CD4-positive, alpha-beta T cell treated with Interleukin-15 for 4 hours (primary cell): Measurements from ENCODE around the gene CFAP61.
"Not testable (repeated sequence)": the region's sequence is repeated elsewhere in the genome, so short reads cannot be mapped to it uniquely, and the experiment has no call there.

Experiments used
- DNase-seq: peaks from one replicate; pipeline ENCODE4 v3.0.0-alpha.2; 2020; ENCODE audit warnings: low spot score

The CFAP61 gene

DNA sequence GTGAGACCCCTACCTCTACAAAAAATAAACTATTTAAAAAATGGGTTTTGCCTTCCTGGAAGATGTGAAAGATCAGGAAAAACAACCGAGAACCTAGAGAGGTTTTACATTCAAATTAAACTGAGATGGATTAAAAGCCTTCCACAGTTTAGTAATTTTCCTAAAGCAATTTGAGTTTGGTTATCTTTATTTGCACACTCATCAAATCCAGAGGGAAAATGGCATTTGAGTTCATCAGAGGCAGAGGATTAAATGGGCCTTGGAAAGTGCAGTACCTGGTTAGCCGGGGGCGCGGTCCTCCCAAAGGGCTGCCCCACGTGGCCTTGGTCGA, 158.6 kb downstream of the CFAP61 start:
- DNase-seq, result no peak

DNA sequence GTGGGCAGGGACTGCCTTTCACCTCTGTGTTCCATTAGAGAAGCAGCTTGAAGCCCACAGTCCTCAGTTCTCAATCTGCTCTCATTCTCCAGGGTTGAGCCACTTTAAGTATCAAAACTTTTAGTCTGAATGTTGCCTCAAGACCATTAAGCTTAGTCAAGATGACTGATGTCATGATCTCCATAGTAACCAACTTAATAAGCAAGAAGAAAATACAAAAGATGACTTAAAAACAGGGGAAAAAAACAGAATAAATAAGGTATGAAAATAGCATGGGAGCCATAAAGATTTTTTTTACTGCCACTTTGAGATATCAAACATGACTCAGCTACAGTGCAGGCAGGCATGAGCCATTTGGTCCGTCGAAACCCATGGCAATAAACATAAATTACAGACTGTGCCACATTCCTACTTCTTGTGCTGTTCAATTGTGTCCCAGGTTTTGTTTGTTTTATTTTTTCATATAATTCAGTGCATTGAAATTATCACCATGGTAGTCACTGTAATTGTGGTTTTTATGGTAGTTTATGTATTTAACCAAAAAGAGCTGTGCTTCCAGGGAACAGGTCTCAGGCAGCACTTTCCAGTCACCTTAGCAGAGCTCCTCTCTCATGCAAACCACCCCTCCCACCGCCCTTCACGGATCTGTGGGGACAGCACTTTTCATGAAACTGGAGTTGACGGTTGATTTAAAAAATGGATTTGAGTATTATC, 159.1 kb downstream of the CFAP61 start:
- DNase-seq, result no peak

- no peak for DNase-seq
Measured at GRCh38 chr20:20211988-20212518, 159.7 kb downstream of the CFAP61 start.

DNA sequence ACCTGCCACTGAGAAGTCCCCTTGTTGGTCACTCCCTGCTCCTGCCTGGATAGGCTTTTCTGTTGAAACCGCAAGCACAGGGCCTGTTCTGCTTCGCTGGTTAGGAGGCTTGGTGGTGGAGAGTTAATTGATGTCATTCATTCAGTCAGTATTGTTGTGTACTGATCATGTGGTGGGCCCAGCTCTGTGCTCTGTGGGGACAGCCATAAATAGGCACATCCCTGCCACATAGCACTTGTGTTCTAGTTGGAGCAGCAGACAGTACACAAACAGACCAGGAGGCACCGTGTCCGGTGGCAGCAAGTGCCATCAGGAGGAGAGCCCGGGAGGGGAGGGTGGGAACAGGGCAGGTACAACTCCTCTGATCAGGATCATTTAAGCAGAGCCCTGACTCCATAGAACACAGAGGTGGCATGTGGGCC, 160.4 kb downstream of the CFAP61 start:
- no peak for DNase-seq

- no peak for DNase-seq
Measured at GRCh38 chr20:20213526-20214121, 161.3 kb downstream of the CFAP61 start.

DNA sequence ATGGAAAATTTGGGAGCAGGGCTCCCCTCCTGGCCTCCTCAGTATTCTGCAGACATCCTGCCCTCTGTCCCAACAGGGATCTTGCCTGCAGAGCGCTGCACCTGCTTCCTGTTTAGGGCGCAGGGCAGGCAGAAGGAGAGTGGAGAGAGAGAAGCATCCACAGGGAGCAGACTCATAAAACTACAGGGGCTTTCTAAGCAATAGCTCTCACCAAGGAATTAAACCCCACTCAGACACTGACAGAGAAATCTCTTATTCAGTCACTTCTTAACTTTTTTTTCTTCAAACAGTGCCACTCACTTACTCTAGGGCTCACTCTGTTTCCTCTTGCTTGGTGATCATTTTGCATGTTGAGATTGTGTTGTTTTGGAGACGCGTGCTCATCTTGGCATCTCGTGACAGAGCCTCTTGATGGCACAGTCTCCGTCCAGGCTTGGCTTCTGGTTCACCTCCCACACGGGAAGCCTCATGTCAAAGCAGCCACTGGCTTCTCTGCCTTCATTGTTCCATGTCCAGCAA, 162.5 kb downstream of the CFAP61 start:
- DNase-seq, result no peak

DNA sequence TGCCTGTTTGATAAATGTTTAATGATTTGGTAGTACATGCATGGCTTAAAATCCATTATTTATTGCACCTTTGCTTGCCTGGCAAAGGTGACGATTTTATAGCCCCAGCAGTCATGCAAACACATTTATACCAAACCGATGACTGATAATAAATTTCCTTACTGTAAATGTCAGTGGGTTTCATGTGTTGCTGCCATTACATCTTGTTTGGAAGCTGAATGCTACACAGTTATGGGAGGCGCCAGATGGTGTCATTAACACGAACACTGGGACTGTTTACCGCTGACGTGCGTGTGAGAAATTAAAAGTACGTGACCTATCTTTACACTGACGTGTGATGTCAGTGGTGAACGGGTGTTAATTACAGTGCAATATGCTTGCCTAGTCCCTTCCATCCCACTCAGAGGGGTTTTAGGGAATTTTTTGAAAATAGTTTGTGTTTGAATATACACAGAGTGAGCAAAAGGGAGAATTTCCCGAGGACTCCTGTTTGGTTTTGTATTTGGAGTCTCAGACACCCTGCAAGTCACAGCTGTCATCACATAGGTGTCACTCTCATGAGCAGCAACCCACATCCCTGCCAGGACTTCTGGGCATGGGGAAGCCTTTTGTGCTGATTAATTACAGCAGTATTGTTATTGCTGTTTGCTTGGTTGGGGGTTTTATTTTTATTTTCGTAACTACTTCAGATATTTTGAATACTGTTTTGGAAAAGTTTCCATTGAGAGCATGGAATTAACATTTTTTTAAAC, 163.8 kb downstream of the CFAP61 start:
- no peak for DNase-seq

- DNase-seq, result no peak
Measured at GRCh38 chr20:20216941-20217340, 164.6 kb downstream of the CFAP61 start.

GRCh38 chr20:20217621-20218020, 165.3 kb downstream of the CFAP61 start:
- DNase-seq, result no peak

DNA sequence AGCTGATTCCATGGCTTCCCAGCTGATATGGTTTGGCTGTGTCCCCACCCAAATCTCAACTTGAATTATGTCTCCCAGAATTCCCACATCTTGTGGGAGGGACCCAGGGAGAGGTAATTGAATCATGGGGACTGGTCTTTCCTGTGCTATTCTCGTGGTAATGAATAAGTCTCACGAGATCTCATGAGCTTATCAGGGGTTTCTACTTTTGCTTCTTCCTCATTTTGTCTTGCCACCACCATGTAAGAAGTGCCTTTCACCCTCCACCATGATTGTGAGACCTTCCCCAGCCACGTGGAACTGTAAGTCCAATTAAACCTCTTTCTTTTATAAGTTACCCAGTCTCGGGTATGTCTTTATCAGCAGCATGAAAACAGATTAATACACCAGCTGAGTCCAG, 165.8 kb downstream of the CFAP61 start:
- not testable (repeated sequence) for DNase-seq

- no peak for DNase-seq
Measured at GRCh38 chr20:20219016-20219415, 166.7 kb downstream of the CFAP61 start.

GRCh38 chr20:20220134-20220533, 167.8 kb downstream of the CFAP61 start:
- DNase-seq, result no peak

GRCh38 chr20:20223981-20224380, 171.6 kb downstream of the CFAP61 start:
- DNase-seq, result no peak

- DNase-seq, result no peak
Measured at GRCh38 chr20:20224806-20225205, 172.5 kb downstream of the CFAP61 start.

DNA sequence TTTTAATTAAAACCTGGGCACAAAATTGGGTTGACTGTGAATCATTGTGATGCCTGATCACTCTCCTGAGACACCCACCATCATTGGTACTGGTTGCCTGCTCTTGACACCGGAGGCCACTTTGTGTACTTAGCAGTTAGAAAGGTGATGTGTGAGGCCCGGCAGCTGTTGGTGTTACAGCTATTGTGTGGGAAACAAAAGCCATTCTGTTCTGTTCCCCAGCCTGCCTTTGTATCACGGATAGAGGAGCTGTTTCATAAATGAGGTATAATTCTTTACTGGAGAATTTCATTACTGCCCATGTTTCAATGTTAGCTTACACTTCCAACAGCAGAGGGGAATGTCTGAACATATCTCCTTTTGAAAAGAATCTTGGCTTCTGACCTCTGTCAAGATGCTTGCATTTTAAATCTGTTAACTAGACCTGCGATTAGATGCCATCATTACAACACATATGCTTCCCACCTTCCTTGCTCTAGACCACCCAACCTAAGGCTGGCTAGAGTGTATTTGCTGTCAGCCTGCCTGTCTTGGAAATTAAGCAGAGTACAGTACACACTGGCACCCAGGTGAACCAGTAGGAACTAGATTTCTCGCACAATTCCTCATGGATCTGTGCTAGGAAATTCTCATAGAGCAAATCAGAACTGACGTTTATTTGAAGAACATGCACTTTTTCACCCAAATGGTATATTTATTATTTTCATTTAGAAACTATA, 173.2 kb downstream of the CFAP61 start:
- DNase-seq, result no peak

DNA sequence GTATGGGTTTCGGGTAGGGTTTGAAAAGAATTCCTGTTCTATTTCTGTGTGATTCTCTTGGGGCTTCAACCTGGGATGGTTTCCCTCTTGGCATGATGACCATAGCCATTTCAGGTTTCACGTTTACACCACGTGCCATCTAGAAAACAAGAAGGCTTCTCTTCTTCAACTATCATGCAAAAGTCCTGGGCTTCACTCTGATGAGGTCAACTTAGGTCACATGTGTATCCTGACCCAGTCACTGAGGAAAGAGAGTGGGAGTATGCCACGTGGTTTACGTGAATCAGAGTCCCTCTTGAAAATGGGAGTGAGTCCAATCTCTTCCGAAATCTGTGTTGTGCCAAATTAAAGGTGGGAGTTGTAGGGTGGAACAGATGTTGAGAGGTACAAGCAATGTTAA, 174.2 kb downstream of the CFAP61 start:
- DNase-seq, result no peak

DNA sequence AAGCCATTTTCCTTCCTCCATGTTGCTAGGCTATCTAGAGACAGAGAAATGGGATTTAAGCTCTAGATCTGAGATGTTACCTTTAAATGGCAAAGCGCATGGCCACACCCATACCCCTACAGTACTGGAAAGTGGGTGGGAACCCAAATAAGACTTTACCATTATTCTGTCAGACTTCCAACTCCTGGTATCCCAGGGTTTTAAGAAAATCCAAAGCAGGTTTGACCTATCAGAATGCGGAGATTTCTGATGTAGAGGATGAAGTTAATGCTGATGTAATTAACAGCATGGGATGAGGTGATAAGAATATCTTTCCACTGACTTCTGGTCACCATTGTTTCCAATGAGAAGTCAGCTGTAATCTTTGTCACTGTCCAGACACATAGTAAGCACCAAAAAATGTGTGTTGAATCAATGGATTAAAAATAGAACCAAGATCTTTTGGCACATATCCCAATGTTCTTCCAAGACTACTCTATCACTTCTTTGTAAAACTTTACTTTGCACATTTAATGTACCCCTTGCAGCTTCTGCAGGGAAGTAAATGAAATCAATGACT, 174.8 kb downstream of the CFAP61 start:
- no peak for DNase-seq

DNA sequence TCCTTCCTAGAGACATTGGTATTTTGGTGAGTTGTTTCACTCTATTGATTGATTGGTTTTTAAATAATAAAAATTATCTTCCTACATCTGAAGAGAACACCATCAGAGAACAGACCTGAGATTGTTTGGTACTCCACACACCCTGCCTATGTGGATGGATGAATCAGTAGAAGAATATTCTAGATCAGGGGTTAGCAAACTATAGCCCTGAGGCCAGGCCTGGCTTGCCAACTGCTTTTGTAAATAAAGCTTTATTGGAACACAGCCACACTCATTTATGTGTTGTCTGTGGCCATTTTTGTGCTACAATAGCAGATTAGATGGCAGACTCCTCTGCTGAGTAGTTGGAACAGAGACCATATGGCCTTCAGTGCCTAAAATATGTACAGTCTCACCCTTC, 176.0 kb downstream of the CFAP61 start:
- no peak for DNase-seq

- no peak for DNase-seq
Measured at GRCh38 chr20:20229595-20229994, 177.3 kb downstream of the CFAP61 start.

DNA sequence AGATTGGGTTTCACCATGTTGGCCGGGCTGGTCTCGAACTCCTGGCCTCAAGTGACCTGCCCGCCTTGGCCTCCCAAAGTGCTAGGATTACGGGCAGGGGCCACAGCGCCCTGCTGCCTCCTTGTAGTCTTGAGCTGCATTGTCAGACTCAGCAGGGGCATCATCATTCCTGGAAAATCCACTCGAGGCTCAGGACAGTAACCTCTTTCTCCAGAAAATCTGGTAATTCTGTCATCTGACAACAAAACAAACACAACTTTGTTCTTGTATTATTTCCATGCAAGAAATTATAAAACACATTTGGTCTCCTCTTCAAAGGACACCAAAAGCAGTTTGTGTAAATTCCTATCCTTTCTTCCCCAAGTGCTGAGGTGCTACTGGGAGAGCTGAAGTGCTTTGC, 178.4 kb downstream of the CFAP61 start:
- no peak for DNase-seq

GRCh38 chr20:20231528-20232298, 179.4 kb downstream of the CFAP61 start:
- no peak for DNase-seq
